ENCODE data around the gene NFIX. TPM values are rescaled to one million over a fixed set of nuclear protein-coding genes. Genes with fewer than 3 reads are reported as not detected.
A peak's percentile ranks its signal among the peaks of the same experiment; 100 is the strongest.

The NFIX gene
- total and polyA plus RNA-seq, 9 of the 15 experiments (the other 6 are each of a cell fraction or from before 2014, with no cell fraction given) = 0.28 to 26.8 (median 5.4) TPM

DNA sequence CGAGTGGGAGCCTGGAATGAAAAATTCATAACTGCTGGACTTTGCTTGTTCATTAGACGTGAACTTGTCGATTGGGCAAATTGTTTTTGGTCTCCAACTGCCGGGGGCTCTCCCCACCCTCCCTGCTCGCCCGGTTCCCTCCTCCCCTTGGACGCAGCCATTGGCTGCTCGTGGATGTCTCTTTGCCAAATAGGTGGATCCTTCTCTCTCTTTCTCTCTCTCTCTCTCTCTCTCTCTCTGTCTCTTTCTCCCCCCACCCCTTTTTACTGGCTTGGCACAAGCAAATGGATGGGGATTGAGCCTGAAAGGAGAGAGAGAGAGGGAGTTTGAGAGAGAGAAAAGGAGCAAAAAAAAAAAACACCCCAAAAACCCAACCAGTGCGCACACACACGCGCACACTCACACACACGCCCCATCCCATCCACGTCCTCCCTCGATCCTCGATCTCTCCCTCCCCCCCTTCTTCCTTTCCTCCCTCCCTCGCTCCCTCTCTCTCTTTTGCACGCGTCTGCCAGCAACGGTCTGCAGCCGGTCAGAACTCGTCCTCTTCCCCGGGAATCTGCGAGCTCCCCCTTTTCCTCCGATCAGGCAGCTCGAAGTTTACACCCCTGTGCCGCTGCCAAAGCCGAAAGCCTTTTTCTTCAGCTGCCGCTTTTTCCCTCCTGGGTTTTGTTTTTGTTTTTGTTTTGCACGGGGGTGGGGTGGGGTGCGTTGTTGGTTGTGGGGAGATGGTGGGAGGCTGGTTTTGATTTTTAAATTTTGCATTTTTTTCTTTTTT is 27.8 kb downstream of the NFIX start (continued):
- TF ChIP-seq, protein P1, sequence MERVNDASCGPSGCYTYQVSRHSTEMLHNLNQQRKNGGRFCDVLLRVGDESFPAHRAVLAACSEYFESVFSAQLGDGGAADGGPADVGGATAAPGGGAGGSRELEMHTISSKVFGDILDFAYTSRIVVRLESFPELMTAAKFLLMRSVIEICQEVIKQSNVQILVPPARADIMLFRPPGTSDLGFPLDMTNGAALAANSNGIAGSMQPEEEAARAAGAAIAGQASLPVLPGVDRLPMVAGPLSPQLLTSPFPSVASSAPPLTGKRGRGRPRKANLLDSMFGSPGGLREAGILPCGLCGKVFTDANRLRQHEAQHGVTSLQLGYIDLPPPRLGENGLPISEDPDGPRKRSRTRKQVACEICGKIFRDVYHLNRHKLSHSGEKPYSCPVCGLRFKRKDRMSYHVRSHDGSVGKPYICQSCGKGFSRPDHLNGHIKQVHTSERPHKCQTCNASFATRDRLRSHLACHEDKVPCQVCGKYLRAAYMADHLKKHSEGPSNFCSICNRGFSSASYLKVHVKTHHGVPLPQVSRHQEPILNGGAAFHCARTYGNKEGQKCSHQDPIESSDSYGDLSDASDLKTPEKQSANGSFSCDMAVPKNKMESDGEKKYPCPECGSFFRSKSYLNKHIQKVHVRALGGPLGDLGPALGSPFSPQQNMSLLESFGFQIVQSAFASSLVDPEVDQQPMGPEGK (CRISPR knock-in tag; IDR thresholded peaks at IDR 0.05; ENCODE audit: borderline replicate concordance) = no peak
- no peak; the same call in 1 of the 2 replicates for TF ChIP-seq ZBTB7A (IDR thresholded peaks at IDR 0.05; ENCODE audit: borderline replicate concordance, control insufficient read depth, low read depth, low read length)
- TF ChIP-seq PTRF (tag; IDR thresholded peaks at IDR 0.05) = no peak
- no peak for TF ChIP-seq SREBF1 (IDR thresholded peaks at IDR 0.05; ENCODE audit: borderline replicate concordance, low read depth, low read length)
- peak; percentile 46; the same call in 1 of the 2 replicates for TF ChIP-seq DPF2 (IDR thresholded peaks at IDR 0.05)
- TF ChIP-seq SIN3B (IDR thresholded peaks at IDR 0.05; ENCODE audit: low read depth) = no peak
- TF ChIP-seq, protein P2, sequence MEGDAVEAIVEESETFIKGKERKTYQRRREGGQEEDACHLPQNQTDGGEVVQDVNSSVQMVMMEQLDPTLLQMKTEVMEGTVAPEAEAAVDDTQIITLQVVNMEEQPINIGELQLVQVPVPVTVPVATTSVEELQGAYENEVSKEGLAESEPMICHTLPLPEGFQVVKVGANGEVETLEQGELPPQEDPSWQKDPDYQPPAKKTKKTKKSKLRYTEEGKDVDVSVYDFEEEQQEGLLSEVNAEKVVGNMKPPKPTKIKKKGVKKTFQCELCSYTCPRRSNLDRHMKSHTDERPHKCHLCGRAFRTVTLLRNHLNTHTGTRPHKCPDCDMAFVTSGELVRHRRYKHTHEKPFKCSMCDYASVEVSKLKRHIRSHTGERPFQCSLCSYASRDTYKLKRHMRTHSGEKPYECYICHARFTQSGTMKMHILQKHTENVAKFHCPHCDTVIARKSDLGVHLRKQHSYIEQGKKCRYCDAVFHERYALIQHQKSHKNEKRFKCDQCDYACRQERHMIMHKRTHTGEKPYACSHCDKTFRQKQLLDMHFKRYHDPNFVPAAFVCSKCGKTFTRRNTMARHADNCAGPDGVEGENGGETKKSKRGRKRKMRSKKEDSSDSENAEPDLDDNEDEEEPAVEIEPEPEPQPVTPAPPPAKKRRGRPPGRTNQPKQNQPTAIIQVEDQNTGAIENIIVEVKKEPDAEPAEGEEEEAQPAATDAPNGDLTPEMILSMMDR (IDR thresholded peaks at IDR 0.05 in 2 of 3, conservative IDR thresholded peaks at IDR 0.05 in 1 of 3; ENCODE audit: insufficient read depth in 2 of 3, low read depth in 1 of 3, low read length in 3 of 3) = no peak
- peak; percentile 24; the same call in 1 of the 2 replicates for TF ChIP-seq PHF8 (IDR thresholded peaks at IDR 0.05; ENCODE audit: borderline replicate concordance, low read length)
- TF ChIP-seq U2AF2 (optimal IDR thresholded peaks at IDR 0.05; ENCODE audit: low read depth, low read length) = no peak
- TF ChIP-seq, protein P3, sequence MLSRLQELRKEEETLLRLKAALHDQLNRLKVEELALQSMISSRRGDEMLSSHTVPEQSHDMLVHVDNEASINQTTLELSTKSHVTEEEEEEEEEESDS (CRISPR knock-in tag; IDR thresholded peaks at IDR 0.05) = no peak
- TF ChIP-seq, protein P4, sequence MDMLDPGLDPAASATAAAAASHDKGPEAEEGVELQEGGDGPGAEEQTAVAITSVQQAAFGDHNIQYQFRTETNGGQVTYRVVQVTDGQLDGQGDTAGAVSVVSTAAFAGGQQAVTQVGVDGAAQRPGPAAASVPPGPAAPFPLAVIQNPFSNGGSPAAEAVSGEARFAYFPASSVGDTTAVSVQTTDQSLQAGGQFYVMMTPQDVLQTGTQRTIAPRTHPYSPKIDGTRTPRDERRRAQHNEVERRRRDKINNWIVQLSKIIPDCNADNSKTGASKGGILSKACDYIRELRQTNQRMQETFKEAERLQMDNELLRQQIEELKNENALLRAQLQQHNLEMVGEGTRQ (CRISPR knock-in tag; IDR thresholded peaks at IDR 0.05) = no peak
- TF ChIP-seq, protein P5, sequence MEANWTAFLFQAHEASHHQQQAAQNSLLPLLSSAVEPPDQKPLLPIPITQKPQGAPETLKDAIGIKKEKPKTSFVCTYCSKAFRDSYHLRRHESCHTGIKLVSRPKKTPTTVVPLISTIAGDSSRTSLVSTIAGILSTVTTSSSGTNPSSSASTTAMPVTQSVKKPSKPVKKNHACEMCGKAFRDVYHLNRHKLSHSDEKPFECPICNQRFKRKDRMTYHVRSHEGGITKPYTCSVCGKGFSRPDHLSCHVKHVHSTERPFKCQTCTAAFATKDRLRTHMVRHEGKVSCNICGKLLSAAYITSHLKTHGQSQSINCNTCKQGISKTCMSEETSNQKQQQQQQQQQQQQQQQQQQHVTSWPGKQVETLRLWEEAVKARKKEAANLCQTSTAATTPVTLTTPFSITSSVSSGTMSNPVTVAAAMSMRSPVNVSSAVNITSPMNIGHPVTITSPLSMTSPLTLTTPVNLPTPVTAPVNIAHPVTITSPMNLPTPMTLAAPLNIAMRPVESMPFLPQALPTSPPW (CRISPR knock-in tag; IDR thresholded peaks at IDR 0.05) = peak; percentile 84
- TF ChIP-seq HLTF (IDR thresholded peaks at IDR 0.05) = peak; percentile 81; the same call in 1 of the 2 replicates
- no peak for TF ChIP-seq YBX1 (IDR thresholded peaks at IDR 0.05)
- TF ChIP-seq ZNF212 (CRISPR knock-in tag; IDR thresholded peaks at IDR 0.05) = no peak
- TF ChIP-seq POLR2A (conservative IDR thresholded peaks at IDR 0.05) = no peak; the same call in 1 of the 2 replicates
- no peak for TF ChIP-seq TARDBP (IDR thresholded peaks at IDR 0.05)
- TF ChIP-seq FOXP1 (CRISPR knock-in tag; IDR thresholded peaks at IDR 0.05) = no peak
